HUES64 (cell line): ENCODE data around the gene TIMM17B.
A peak's percentile ranks its signal among the peaks of the same experiment; 100 is the strongest.

Source experiments
- H3K27ac ChIP-seq: 2 replicates; pipeline ENCODE4 v1.7.0; 2013; ENCODE audit warnings: low read depth, low read length, inconsistent platforms
- H3K27me3 ChIP-seq: 2 replicates; pipeline ENCODE4 v1.6.1; 2013; ENCODE audit warnings: mild to moderate bottlenecking, low read length; ENCODE audit not compliant: insufficient read depth
- H3K36me3 ChIP-seq: 2 replicates; pipeline ENCODE4 v1.6.1; 2013; ENCODE audit warnings: mild to moderate bottlenecking, low read length; ENCODE audit not compliant: insufficient read depth
- H3K4me1 ChIP-seq: 2 replicates; pipeline ENCODE4 v1.6.1; 2013; ENCODE audit warnings: mild to moderate bottlenecking, low read length, moderate library complexity; ENCODE audit not compliant: insufficient read depth
- H3K4me3 ChIP-seq: 2 replicates; pipeline ENCODE4 v1.5.1; 2013; ENCODE audit warnings: mild to moderate bottlenecking, low read length, moderate library complexity
- H3K9ac ChIP-seq: 2 replicates; pipeline ENCODE4 v1.6.1; 2013; ENCODE audit warnings: mild to moderate bottlenecking, low read depth, low read length
- H3K9me3 ChIP-seq: 2 replicates; pipeline ENCODE4 v1.6.1; 2013; ENCODE audit warnings: low read depth, low read length; ENCODE audit not compliant: insufficient read depth
- WGBS: fragments of 150-250, 120-280 bp; methylation state at CpG from one replicate; pipeline ENCODE4 v1.1.7; 2013; ENCODE audit warnings: missing lambda C conversion rate; 5-methylcytosine and 5-hydroxymethylcytosine counted together

Gene TIMM17B

DNA sequence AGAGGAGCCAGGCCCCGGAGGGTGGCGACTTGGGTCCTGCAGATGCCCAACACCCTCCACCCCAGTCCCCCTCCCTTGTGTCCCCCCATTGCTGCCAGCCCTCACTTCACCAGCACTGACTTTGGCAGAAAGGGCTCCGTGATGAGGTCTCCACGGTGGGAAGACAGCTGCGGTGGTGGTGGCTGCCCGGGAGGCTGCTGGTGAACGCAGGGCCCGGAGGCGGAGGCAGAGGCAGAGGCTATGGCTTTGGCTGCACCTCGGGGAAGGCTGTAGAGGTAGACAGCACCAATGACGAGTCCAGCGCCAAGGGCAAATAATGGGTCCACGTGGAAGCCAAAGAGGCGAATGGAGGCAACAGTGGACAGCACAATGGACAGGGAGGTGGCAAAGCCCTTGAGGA, 7.1 kb upstream of the TIMM17B start:
- Histone ChIP-seq H3K9ac (no peak overlapping the region), H3K36me3 (peaks cover 48% of the 10 kb centered on the region), H3K27ac (no peak overlapping the region), H3K4me3 (no peak overlapping the region), H3K27me3 (no peaks in the 10 kb centered on the region), H3K9me3 (no peaks in the 10 kb centered on the region), H3K4me1 (no peaks in the 10 kb centered on the region)
- WGBS, result 91% methylated on average over 14 of the region's 14 CpGs

DNA sequence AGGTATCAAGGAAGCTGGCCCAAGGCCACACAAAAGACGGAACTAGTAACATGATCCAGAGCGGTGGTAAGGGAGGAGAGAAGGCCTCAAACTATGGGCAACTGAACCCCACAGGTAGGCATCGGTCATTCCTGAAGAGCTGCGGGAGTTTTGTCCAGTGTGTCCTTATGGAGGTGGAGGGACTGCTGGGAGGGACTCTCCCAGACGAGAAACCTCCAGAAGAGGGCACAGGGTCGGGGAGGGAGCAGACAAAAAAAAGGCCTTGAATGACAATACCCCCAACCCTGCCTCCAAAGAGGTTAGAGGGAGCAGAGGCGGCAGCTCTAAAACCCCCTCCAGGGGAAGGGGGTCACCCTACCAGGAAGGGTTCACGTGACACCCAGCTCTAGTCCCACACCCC, 6.6 kb upstream of the TIMM17B start:
- H3K27me3 ChIP-seq, result no peaks in the 10 kb centered on the region
- H3K9ac ChIP-seq, result no peak overlapping the region
- no peaks in the 10 kb centered on the region for H3K4me1 ChIP-seq
- 79% methylated on average over 5 of the region's 8 CpGs for WGBS
- peaks cover 46% of the 10 kb centered on the region for H3K36me3 ChIP-seq
- H3K27ac ChIP-seq, result no peak overlapping the region
- no peaks in the 10 kb centered on the region for H3K9me3 ChIP-seq
- no peak overlapping the region for H3K4me3 ChIP-seq

DNA sequence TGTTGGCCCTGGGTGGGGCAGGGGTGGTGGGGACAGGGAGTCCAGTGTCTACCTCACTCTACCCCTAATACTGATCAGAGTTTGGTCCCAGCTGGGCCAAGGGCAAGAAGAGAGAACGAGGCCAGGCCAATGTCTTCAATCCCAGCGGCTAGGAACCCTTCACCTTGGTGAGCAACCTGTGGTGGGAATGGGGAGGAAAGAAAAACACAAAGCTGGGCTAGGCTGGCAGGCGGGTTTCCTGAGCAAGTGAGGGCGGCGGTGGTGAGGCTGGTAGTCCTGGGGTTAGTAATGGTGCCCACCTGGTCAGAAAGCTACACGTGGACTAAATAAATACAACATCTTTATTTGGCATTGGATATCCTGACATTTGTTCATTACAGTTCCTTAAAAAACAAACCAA, 5.7 kb upstream of the TIMM17B start:
- 92% methylated on average over 3 of the region's 6 CpGs for WGBS
- Histone ChIP-seq H3K27me3 (no peaks in the 10 kb centered on the region), H3K4me3 (no peak overlapping the region), H3K4me1 (no peaks in the 10 kb centered on the region), H3K9me3 (no peaks in the 10 kb centered on the region), H3K36me3 (peaks cover 42% of the 10 kb centered on the region), H3K9ac (no peak overlapping the region), H3K27ac (no peak overlapping the region)

DNA sequence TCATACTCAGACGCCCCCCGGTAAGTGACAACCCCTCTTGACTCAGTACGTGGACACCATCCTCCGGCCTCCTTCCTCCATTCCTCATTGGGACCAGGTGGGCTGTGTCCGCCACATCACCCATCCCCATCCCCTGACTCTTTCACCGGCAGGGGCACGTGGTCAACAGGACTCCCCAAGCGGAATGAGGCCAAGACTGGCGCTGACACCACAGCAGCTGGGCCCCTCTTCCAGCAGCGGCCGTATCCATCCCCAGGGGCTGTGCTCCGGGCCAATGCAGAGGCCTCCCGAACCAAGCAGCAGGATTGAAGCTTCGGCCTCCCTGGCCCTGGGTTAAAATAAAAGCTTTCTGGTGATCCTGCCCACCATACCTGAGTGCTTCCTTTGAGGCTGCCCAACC, 5.2 kb upstream of the TIMM17B start:
- Histone ChIP-seq H3K36me3 (peaks cover 41% of the 10 kb centered on the region), H3K4me1 (no peaks in the 10 kb centered on the region), H3K27ac (no peak overlapping the region), H3K27me3 (no peaks in the 10 kb centered on the region), H3K9ac (no peak overlapping the region), H3K4me3 (no peak overlapping the region), H3K9me3 (no peaks in the 10 kb centered on the region)
- 97% methylated on average over 14 of the region's 14 CpGs for WGBS

DNA sequence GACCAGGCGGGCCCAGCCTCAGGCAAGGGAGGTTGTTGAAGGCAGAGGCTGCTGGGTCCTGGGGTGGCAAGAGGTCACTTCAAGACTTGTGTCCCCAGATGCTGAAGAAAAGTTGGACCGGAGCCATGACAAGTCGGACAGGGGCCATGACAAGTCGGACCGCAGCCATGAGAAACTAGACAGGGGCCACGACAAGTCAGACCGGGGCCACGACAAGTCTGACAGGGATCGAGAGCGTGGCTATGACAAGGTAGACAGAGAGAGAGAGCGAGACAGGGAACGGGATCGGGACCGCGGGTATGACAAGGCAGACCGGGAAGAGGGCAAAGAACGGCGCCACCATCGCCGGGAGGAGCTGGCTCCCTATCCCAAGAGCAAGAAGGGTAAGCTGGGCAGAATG, 4.6 kb upstream of the TIMM17B start:
- WGBS, result 96% methylated on average over 20 of the region's 20 CpGs
- Histone ChIP-seq H3K27me3 (no peaks in the 10 kb centered on the region), H3K27ac (no peak overlapping the region), H3K9ac (no peak overlapping the region), H3K4me3 (no peak overlapping the region), H3K4me1 (no peaks in the 10 kb centered on the region), H3K36me3 (peaks cover 41% of the 10 kb centered on the region), H3K9me3 (no peaks in the 10 kb centered on the region)

DNA sequence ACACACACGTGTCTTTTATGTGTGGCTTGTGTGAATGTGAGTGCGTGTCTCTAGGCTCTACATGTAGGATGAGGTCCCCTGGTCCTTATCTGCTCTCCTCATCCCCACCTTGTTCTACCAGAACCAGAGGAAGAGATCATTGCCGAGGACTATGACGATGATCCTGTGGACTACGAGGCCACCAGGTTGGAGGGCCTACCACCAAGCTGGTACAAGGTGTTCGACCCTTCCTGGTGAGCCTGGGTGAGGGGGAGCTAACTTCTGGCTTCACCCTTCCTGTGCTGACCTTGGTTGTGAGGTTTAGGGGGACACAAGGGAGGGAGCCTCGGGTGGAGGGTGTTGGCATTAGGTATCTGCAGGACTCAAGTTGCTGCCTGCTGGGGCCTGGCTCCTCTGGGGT, 3.5 kb upstream of the TIMM17B start:
- Histone ChIP-seq H3K36me3 (peaks cover 40% of the 10 kb centered on the region), H3K9ac (no peak overlapping the region), H3K27ac (no peak overlapping the region), H3K4me1 (no peaks in the 10 kb centered on the region), H3K9me3 (no peaks in the 10 kb centered on the region), H3K27me3 (no peaks in the 10 kb centered on the region), H3K4me3 (no peak overlapping the region)
- 92% methylated on average over 5 of the region's 7 CpGs for WGBS

DNA sequence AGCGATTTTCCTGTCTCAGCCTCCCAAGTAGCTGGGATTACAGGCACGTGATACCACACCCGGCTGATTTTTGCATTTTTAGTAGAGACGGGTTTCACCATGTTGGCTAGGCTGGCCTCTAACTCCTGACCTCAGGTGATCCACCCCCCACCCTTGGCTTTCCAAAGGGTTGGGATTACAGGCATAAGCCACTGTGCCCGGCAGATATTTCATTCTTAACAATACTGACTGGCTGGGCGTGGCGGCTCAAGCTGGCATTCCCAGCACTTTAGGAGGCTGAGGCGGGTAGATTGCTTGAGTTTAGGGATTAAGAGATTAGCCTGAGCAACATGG, 1.5 kb upstream of the TIMM17B start:
- H3K36me3 ChIP-seq, result peaks cover 37% of the 10 kb centered on the region
- H3K9ac ChIP-seq, result no peak overlapping the region
- H3K27me3 ChIP-seq, result no peaks in the 10 kb centered on the region
- H3K27ac ChIP-seq, result no peak overlapping the region
- H3K4me1 ChIP-seq, result no peaks in the 10 kb centered on the region
- 91% methylated on average over 7 of the region's 8 CpGs for WGBS
- no peaks in the 10 kb centered on the region for H3K9me3 ChIP-seq
- no peak overlapping the region for H3K4me3 ChIP-seq

DNA sequence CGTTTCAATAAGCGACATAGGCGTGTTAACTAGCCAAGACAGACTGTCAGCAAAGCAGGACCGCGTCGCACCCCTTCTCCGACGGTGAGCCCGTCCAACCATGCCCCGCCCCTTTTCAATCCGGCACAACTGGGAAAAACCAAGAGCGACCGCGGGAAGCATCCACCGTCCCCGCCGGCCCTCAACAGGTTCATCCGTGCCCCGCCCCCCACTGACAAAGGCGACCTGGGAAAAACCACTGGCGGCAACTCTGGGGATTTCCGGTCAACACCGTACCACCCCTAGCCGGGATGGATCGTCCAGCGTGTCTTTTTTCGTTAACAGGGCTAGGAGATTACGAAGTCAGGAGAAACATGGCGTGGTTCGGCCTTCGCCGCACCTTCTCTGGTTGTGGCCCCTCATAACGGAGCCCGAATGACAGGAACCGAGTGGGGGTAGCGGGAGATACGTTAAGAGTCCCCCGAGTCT, 377 bp downstream of the TIMM17B start:
- Histone ChIP-seq H3K4me3 (peak overlapping the region; percentile 96), H3K36me3 (peaks cover 31% of the 10 kb centered on the region), H3K9me3 (no peaks in the 10 kb centered on the region), H3K27me3 (no peaks in the 10 kb centered on the region), H3K4me1 (no peaks in the 10 kb centered on the region), H3K9ac (peak overlapping the region; percentile 95), H3K27ac (peak overlapping the region; percentile 99)
- under 1% methylated on average over 38 of the region's 38 CpGs for WGBS

DNA sequence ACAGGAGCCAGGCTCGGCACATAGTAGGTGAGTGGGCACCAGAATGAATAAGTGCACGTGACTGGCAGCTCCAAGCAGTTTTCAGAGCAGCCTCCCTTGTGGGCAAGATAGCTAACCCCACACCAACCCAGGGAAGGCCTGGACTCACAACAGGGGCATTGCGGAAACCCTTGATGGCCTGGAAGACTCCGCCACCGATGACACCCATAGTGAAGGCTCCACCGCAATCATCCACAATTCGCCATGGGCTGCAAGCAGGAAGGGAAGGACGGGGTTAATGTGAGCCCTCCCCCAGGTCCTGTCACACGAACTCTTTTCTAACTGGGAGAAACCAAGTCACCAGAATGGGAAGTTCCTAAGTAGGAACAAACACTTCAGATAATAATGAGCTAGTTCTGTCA, 957 bp downstream of the TIMM17B start:
- Histone ChIP-seq H3K9me3 (no peaks in the 10 kb centered on the region), H3K27ac (peak overlapping the region; percentile 99), H3K4me3 (peak overlapping the region; percentile 96), H3K36me3 (peaks cover 27% of the 10 kb centered on the region), H3K9ac (peak overlapping the region; percentile 95), H3K4me1 (no peaks in the 10 kb centered on the region), H3K27me3 (no peaks in the 10 kb centered on the region)
- WGBS, result 40% methylated on average over 7 of the region's 9 CpGs

DNA sequence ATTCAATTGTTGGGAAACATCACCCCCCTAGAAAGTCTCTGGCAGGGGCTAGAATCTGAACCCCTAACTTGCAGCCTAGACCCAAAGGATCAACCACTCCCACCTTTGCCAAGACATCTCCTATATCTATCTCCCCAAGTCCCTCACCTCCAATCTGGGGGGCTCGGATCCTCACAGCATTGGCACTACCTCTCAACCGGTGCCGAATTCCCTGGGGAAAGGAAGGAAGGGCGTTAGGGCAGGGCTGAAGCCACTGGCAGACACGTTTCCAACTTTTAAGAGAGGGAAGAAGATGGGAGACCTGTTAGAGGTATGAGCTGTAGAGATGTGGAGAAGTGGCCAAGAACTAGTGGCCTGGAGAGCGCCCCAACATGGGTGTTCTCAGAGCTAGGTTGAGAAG, 2.7 kb downstream of the TIMM17B start:
- 94% methylated on average over 4 of the region's 6 CpGs for WGBS
- Histone ChIP-seq H3K27ac (no peak overlapping the region), H3K27me3 (no peaks in the 10 kb centered on the region), H3K36me3 (peaks cover 20% of the 10 kb centered on the region), H3K9me3 (no peaks in the 10 kb centered on the region), H3K9ac (no peak overlapping the region), H3K4me3 (no peak overlapping the region), H3K4me1 (no peaks in the 10 kb centered on the region)

DNA sequence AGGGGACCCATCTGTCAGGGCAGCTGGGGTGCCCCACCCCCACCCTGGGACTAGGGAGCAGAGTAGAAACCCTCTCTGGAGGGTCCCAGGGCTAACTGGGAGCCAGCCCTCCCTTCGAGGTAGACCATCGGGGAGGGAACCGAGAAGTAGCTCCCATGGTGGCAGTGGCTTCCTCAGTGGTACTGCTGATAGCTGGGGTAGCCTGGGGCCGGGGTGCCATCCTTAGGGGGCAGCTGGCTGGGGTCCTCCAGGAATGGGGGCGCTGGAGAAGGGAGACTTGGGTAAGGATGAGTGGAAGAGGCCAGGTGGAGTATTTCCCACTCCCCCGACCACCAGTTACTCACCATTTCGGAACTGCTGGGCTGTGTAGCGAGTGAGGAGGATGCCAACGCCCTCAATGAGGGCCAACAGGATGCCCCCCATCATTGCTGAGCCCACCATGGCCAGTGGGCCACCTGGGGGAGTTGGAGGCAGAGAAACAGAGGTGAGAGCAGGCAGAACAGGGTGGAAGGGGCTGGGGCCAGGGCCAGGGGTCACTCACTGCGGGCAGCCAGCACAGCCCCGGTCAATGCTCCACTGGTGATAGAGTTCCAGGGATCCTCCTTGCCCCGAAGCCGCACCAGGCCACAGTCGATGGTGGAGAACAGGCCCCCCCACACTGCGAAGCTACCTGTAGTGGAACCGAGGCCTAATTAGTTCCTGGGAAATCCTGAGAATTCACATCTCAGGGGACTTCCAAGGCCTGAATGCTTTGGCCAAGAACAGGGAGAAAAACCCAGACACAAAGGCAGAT, 3.8 kb downstream of the TIMM17B start:
- no peaks in the 10 kb centered on the region for H3K9me3 ChIP-seq
- no peaks in the 10 kb centered on the region for H3K27me3 ChIP-seq
- no peaks in the 10 kb centered on the region for H3K4me1 ChIP-seq
- H3K9ac ChIP-seq, result no peak overlapping the region
- H3K4me3 ChIP-seq, result no peak overlapping the region
- peaks cover 16% of the 10 kb centered on the region for H3K36me3 ChIP-seq
- H3K27ac ChIP-seq, result no peak overlapping the region
- WGBS, result 95% methylated on average over 15 of the region's 16 CpGs

DNA sequence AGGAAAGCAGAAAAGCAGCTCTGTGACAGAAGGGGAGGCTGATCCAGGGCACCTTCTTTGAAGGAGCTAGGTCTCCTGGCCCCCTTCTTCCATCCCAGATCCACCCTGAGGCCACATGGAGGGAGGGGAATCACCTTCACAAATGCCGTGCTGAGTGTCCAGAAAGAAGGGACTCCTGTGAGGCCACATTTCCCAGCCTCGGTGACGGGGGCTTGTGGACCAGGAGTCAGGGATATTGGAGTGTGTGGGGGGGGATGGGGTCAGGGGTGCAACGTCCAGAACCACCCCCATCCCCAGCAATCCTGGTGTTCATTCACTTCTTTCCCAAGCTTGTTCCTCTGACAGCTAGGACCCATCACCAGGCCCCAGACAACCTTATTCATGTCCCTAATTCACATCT, 4.7 kb downstream of the TIMM17B start:
- Histone ChIP-seq H3K4me3 (no peak overlapping the region), H3K4me1 (no peaks in the 10 kb centered on the region), H3K9ac (no peak overlapping the region), H3K27ac (no peak overlapping the region), H3K36me3 (peaks cover 16% of the 10 kb centered on the region), H3K27me3 (no peaks in the 10 kb centered on the region), H3K9me3 (no peaks in the 10 kb centered on the region)
- 100% methylated on average over 3 of the region's 4 CpGs for WGBS
